HepG2 (cell line): ENCODE data around the gene BID. TPM values are rescaled to one million over a fixed set of nuclear protein-coding genes. Genes with fewer than 3 reads are reported as not detected.

Source experiments
- ATAC-seq: fragments of 200-7000 bp; cut with Tn5 transposase; 3 replicates; pipeline ENCODE4 v1.9.1; 2020; ENCODE audit warnings: mild to moderate bottlenecking, moderate library complexity
- BruUV-seq: library from RNA; stranded (reverse); fragments of 400-500 nt; replicated peaks from 2 replicates; lab custom pipeline; 2021; lab: Mats Ljungman, UMichigan
- CTCF ChIA-PET: fragments of 300-600 bp; formaldehyde crosslinking; extraction: SDS; loops from one replicate; lab custom pipeline; 2021; ENCODE audit warnings: low total read pairs, inconsistent platforms, low intra/inter-chr PET ratio; lab: Yijun Ruan, JAX
- POLR2A ChIA-PET: fragments of 350-600 bp; sonication (Branson Sonifier 250); formaldehyde crosslinking; loops from one replicate; lab custom pipeline; 2020; ENCODE audit warnings: antibody characterized with exemption, inconsistent platforms; lab: Yijun Ruan, JAX
- DNase-seq: peaks from one replicate; pipeline ENCODE4 v3.0.0-alpha.2; 2015; ENCODE audit warnings: low spot score
- FAIRE-seq: peaks from 3 replicates; lab custom pipeline; 2011; peaks lifted over from hg19 to GRCh38; lab: Jason Lieb, UNC
- H2AFZ ChIP-seq: one replicate; pipeline ENCODE4 v1.6.1; 2011; ENCODE audit warnings: low read length, inconsistent platforms
- H3K27ac ChIP-seq: fragments of 300-600 bp; 3 replicates; pipeline ENCODE4 v1.8.0; 2011; ENCODE audit warnings: mixed run types, mild to moderate bottlenecking, mixed read lengths, low read length, inconsistent platforms; ENCODE audit not compliant: insufficient read depth; ENCODE audit errors: extremely low read length
- H3K27me3 ChIP-seq, 2 experiments: fragments of 200-600 bp in 1 of 2; 2 replicates in 1 of 2; 3 replicates in 1 of 2; pipeline versions ENCODE4 v1.6.0 to v1.8.0; 2011; ENCODE audit warnings: low read length in 2 of 2, mild to moderate bottlenecking in 2 of 2, moderate library complexity in 2 of 2, inconsistent platforms in 1 of 2; ENCODE audit not compliant: insufficient read depth in 2 of 2, control insufficient read depth in 1 of 2
- H3K36me3 ChIP-seq, 2 experiments: fragments of 200-600 bp in 1 of 2; replicated peaks in 1 of 2; 2 replicates in 1 of 2; 3 replicates in 1 of 2; pipeline versions ENCODE4 v1.5.1 to v1.8.0; 2011; ENCODE audit warnings: low read length in 2 of 2, inconsistent platforms in 1 of 2; ENCODE audit not compliant: insufficient read depth in 2 of 2, control insufficient read depth in 1 of 2
- H3K4me1 ChIP-seq: 2 replicates; pipeline ENCODE4 v1.5.1; 2012; ENCODE audit warnings: low read length, inconsistent platforms; ENCODE audit not compliant: insufficient read depth
- H3K4me2 ChIP-seq: 2 replicates; pipeline ENCODE4 v1.6.0; 2011; ENCODE audit warnings: low read depth, low read length, inconsistent platforms
- H3K4me3 ChIP-seq, 3 experiments: fragments of 200-600 bp in 1 of 3; sonication (generic), shearing (Covaris generic) in 1 of 3; replicated peaks in 1 of 3; 2 replicates each; pipeline ENCODE4 v1.5.1; 2011 to 2016; ENCODE audit warnings: low read length in 3 of 3, inconsistent platforms in 2 of 3, low read depth in 2 of 3, mild to moderate bottlenecking in 2 of 3, control low read depth in 1 of 3, mixed read lengths in 1 of 3; ENCODE audit not compliant: insufficient read depth in 1 of 3
- H3K79me2 ChIP-seq: one replicate; pipeline ENCODE4 v1.6.1; 2011; ENCODE audit warnings: low read length, inconsistent platforms; ENCODE audit not compliant: insufficient read depth
- H3K9ac ChIP-seq: 2 replicates; pipeline ENCODE4 v1.6.0; 2011; ENCODE audit warnings: mild to moderate bottlenecking, low read depth, low read length, inconsistent platforms; ENCODE audit not compliant: insufficient read depth
- H3K9me3 ChIP-seq: 2 replicates; pipeline ENCODE4 v1.5.1; 2012; ENCODE audit warnings: mild to moderate bottlenecking, low read length
- H4K20me1 ChIP-seq: 2 replicates; pipeline ENCODE4 v1.6.0; 2011; ENCODE audit warnings: inconsistent platforms, mild to moderate bottlenecking, low read length, moderate library complexity; ENCODE audit not compliant: insufficient read depth
- CTCF ChIP-seq: sonication (generic); formaldehyde crosslinking; IDR thresholded peaks from 2 replicates; pipeline ENCODE4 v1.5.0; 2020; ENCODE audit warnings: mild to moderate bottlenecking, missing genetic modification reagents, moderate library complexity
- WGBS: methylation state at CpG from one replicate; pipeline ENCODE4 v1.1.6; 2017; ENCODE audit warnings: low lambda C conversion rate; 5-methylcytosine and 5-hydroxymethylcytosine counted together
- in situ Hi-C: cut with HindIII; loops from 2 replicates; pipeline ENCODE4 v1.10.0; 2017; ENCODE audit warnings: low pct_unique_long_range_greater_than_20kb; ENCODE audit not compliant: extremely low pct_ligation_motif_present
- intact Hi-C: fragments of 100-400 bp; cut with micrococcal nuclease; formaldehyde crosslinking; loops from one replicate; pipeline ENCODE4 v1.10.0; 2022; ENCODE audit not compliant: unreplicated experiment
- polyA plus RNA-seq, 8 experiments: library from polyadenylated mRNA; depleted of rRNA in 3 of 8; stranded (reverse) in 7 of 8; unstranded in 1 of 8; fragments of >200 nt; fragmentation: Illumina TruSeq in 4 of 8; extraction: Trizol in 4 of 8; gene quantifications; 2 replicates each; pipeline versions ENCODE4 v1.2.1 to v1.2.3, GENCODE V29; 2011 to 2016; ENCODE audit warnings: low read depth in 4 of 8, missing spikeins in 1 of 8, mixed read lengths in 1 of 8; ENCODE audit not compliant: insufficient read depth in 1 of 8
- total RNA-seq, 5 experiments: library from RNA; depleted of rRNA; stranded (reverse); fragments of >200 nt; fragmentation: Illumina TruSeq; extraction: Trizol; gene quantifications; 2 replicates each; pipeline ENCODE4 v1.2.3, GENCODE V29; 2016; ENCODE audit warnings: low read depth in 1 of 5
- TF ChIP-seq, protein P1 (sequence below): sonication (generic); formaldehyde crosslinking; IDR thresholded peaks from 2 replicates; pipeline ENCODE4 v1.4.0; 2020; ENCODE audit warnings: missing genetic modification reagents, mild to moderate bottlenecking, borderline replicate concordance
- TF ChIP-seq, protein P2 (sequence below): IDR thresholded peaks from 2 replicates; pipeline ENCODE4 v1.6.1; 2018; ENCODE audit warnings: missing genetic modification reagents

BID gene
- total and polyA plus RNA-seq, 2 of the 13 experiments (the other 11 are each of a cell fraction or from before 2014, with no cell fraction given) = 35.3 to 51.7 TPM

GRCh38 chr22:17725500-17725796 is 48.8 kb downstream of the BID start (continued):
- TF ChIP-seq, protein P1, sequence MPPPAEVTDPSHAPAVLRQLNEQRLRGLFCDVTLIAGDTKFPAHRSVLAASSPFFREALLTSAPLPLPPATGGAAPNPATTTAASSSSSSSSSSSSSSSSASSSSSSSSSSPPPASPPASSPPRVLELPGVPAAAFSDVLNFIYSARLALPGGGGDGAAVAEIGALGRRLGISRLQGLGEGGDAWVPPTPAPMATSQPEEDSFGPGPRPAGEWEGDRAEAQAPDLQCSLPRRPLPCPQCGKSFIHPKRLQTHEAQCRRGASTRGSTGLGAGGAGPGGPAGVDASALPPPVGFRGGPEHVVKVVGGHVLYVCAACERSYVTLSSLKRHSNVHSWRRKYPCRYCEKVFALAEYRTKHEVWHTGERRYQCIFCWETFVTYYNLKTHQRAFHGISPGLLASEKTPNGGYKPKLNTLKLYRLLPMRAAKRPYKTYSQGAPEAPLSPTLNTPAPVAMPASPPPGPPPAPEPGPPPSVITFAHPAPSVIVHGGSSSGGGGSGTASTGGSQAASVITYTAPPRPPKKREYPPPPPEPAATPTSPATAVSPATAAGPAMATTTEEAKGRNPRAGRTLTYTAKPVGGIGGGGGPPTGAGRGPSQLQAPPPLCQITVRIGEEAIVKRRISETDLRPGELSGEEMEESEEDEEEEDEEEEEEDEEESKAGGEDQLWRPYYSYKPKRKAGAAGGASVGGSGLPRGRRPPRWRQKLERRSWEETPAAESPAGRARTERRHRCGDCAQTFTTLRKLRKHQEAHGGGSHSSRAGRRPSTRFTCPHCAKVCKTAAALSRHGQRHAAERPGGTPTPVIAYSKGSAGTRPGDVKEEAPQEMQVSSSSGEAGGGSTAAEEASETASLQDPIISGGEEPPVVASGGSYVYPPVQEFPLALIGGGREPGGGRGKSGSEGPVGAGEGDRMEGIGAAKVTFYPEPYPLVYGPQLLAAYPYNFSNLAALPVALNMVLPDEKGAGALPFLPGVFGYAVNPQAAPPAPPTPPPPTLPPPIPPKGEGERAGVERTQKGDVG (CRISPR knock-in tag) = no peak

- ChIA-PET POLR2A (no interaction called here), CTCF (no interaction called here)
- H3K4me2 ChIP-seq = no peak overlapping the region
- intact Hi-C loops = no loop called here
- no peaks in the 10 kb centered on the region for H4K20me1 ChIP-seq
- no peak overlapping the region for H3K27ac ChIP-seq
- no peak overlapping the region for H3K4me3 ChIP-seq
- no peak for ATAC-seq
- H2AFZ ChIP-seq = no peak overlapping the region
- in situ Hi-C loops = no loop called here
- no peaks in the 10 kb centered on the region for H3K79me2 ChIP-seq
- peaks cover 10 to 20% of the 10 kb centered on the region in 2 experiments; a peak in 4 of 5 replicates for H3K36me3 ChIP-seq
- BruUV-seq = no TSS peak
- TF ChIP-seq, protein P2, sequence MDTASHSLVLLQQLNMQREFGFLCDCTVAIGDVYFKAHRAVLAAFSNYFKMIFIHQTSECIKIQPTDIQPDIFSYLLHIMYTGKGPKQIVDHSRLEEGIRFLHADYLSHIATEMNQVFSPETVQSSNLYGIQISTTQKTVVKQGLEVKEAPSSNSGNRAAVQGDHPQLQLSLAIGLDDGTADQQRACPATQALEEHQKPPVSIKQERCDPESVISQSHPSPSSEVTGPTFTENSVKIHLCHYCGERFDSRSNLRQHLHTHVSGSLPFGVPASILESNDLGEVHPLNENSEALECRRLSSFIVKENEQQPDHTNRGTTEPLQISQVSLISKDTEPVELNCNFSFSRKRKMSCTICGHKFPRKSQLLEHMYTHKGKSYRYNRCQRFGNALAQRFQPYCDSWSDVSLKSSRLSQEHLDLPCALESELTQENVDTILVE (CRISPR knock-in tag) = no peak
- TF ChIP-seq CTCF (CRISPR knock-in tag) = no peak
- WGBS = 93% methylated on average over 8 of the region's 8 CpGs
- FAIRE-seq = no peak
- no peak for DNase-seq
- H3K4me1 ChIP-seq = no peaks in the 10 kb centered on the region
- H3K9ac ChIP-seq = no peak overlapping the region
- no peaks in the 10 kb centered on the region; a peak in 1 of 5 replicates for H3K27me3 ChIP-seq
- H3K9me3 ChIP-seq = no peaks in the 10 kb centered on the region
These were observed 49.4 kb downstream of the BID start for GRCh38 chr22:17724678-17725499.
